ENCODE measurements around the gene RNASE2. TPM values are rescaled to one million over a fixed set of nuclear protein-coding genes. Genes with fewer than 3 reads are reported as not detected.

Gene RNASE2
- total RNA-seq, 1 experiment from 2014 or later, result not detected

DNA sequence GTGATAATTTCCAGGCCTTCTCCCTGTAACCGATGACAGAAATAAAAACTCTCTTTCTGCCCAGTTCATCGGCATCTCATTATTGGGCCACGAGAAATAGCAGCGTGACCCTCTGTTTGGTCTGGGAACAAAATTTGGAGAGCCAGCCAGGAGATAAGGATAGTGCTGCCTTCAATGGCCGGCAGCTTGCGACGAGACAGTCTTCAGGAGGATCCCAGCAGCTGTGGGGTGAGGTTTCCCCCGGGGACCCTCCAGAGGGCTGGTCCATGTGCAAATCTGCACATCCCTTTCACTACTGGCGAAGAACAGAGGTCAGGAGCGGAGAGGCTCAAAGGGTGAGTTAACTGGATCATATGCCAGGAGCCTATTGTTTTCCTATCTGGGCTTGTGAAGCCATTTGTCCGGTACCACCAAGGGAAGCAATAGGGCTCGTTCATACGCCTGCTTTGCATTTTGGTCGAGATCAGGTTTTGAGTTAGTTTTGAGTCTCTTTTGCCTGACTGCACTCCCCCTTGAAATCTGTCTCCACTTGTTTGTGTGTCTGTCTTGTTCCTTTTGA lies 48.6 kb downstream of the RNASE2 start:
- no peaks in the 10 kb centered on the region for H3K36me3 ChIP-seq (ENCODE audit: insufficient read depth, low read length, poor library complexity, severe bottlenecking)
- POLR2A ChIA-PET (ENCODE audit: low non-redundant PET), result interaction anchor here (0.7 kb wide), 1 partner anchor 11 kb away, joined by 3 read pairs; no protein-coding TSS in a partner anchor
- no TSS peak for BruUV-seq (replicated peaks)

More for the DNA sequence above, 48.6 kb downstream of the RNASE2 start:
- CTCF ChIA-PET, result no interaction called here
- no peak for DNase-seq (ENCODE audit: low spot score)
- TF ChIP-seq, protein P1, sequence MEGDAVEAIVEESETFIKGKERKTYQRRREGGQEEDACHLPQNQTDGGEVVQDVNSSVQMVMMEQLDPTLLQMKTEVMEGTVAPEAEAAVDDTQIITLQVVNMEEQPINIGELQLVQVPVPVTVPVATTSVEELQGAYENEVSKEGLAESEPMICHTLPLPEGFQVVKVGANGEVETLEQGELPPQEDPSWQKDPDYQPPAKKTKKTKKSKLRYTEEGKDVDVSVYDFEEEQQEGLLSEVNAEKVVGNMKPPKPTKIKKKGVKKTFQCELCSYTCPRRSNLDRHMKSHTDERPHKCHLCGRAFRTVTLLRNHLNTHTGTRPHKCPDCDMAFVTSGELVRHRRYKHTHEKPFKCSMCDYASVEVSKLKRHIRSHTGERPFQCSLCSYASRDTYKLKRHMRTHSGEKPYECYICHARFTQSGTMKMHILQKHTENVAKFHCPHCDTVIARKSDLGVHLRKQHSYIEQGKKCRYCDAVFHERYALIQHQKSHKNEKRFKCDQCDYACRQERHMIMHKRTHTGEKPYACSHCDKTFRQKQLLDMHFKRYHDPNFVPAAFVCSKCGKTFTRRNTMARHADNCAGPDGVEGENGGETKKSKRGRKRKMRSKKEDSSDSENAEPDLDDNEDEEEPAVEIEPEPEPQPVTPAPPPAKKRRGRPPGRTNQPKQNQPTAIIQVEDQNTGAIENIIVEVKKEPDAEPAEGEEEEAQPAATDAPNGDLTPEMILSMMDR (conservative IDR thresholded peaks at IDR 0.05; ENCODE audit: low read depth, low read length), result no peak
- no peak for TF ChIP-seq EZH2 (IDR thresholded peaks at IDR 0.05; ENCODE audit: borderline replicate concordance, low read depth, low read length, poor library complexity, severe bottlenecking)
- no peak overlapping the region for H3K27ac ChIP-seq (ENCODE audit: low read depth, low read length, poor library complexity, severe bottlenecking)
- no peaks in the 10 kb centered on the region for H3K27me3 ChIP-seq (replicated peaks; ENCODE audit: insufficient read depth, low read depth, low read length, poor library complexity)
- H3K9me3 ChIP-seq (ENCODE audit: low read depth, low read length, poor library complexity, severe bottlenecking), result no peaks in the 10 kb centered on the region
- no peak overlapping the region for H3K4me3 ChIP-seq (ENCODE audit: low read depth, low read length, poor library complexity, severe bottlenecking)
- intact Hi-C loops (cut with micrococcal nuclease; ENCODE audit: unreplicated experiment), result no loop called here
- peaks cover 4% of the 10 kb centered on the region for H3K4me1 ChIP-seq (ENCODE audit: insufficient read depth, low read length, poor library complexity, severe bottlenecking)

Other genes with a start within 250 kb of the RNASE2 start
- gene EDDM3A, start 209.6 kb upstream of the RNASE2 start, total RNA-seq (2021), result not detected in 2 replicates
- not detected in 2 replicates for gene EDDM3B, start 187.1 kb upstream of the RNASE2 start, total RNA-seq (2021)
- not detected in 2 replicates for gene RNASE6, start 174.2 kb upstream of the RNASE2 start, total RNA-seq (2021)
- not detected in 2 replicates for gene RNASE1, start 152.6 kb upstream of the RNASE2 start, total RNA-seq (2021)
- gene RNASE3, start 64.1 kb upstream of the RNASE2 start, total RNA-seq (2021), result not detected in 2 replicates
- gene METTL17, start 34.5 kb downstream of the RNASE2 start, total RNA-seq (2021), result 95.4 and 98.4 TPM in 2 replicates
- gene SLC39A2, start 43.8 kb downstream of the RNASE2 start, total RNA-seq (2021), result not detected in 2 replicates
- gene NDRG2, start 69.6 kb downstream of the RNASE2 start, total RNA-seq (2021), result 8.0 and 17.1 TPM in 2 replicates
- gene TPPP2, start 74.7 kb downstream of the RNASE2 start, total RNA-seq (2021), result not detected in 2 replicates
- not detected in 2 replicates for gene RNASE13, start 79.3 kb downstream of the RNASE2 start, total RNA-seq (2021)
- gene RNASE7, start 86.9 kb downstream of the RNASE2 start, total RNA-seq (2021), result not detected in 2 replicates
- gene RNASE8, start 102.3 kb downstream of the RNASE2 start, total RNA-seq (2021), result not detected in 2 replicates
- gene ARHGEF40, start 114.8 kb downstream of the RNASE2 start, total RNA-seq (2021), result 89.6 and 94.1 TPM in 2 replicates
- gene ZNF219, start 143.2 kb downstream of the RNASE2 start, total RNA-seq (2021), result 78.0 and 84.6 TPM in 2 replicates
- 0.48 and 0.49 TPM in 2 replicates for gene TMEM253, start 145.6 kb downstream of the RNASE2 start, total RNA-seq (2021)
- not detected in 2 replicates for gene OR5AU1, start 200.6 kb downstream of the RNASE2 start, total RNA-seq (2021)

Data from A673 (cell line).